Loucy (cell line): ENCODE data around the gene CDH13.

Experiments used
- CTCF ChIP-seq: fragments of 200-600 bp; sonication (generic); conservative IDR thresholded peaks from 2 replicates; pipeline ENCODE4 v1.5.1; 2014; ENCODE audit warnings: mild to moderate bottlenecking, antibody characterized with exemption, low read length
- EZH2phosphoT487 ChIP-seq: fragments of 200-600 bp; IDR thresholded peaks from 2 replicates; pipeline ENCODE4 v1.6.1; 2018; ENCODE audit warnings: antibody characterized with exemption, mild to moderate bottlenecking, moderate library complexity, borderline replicate concordance

GRCh38 chr16:82681592-82681991, 54.8 kb downstream of the CDH13 start:
- TF ChIP-seq CTCF, result no peak
- no peak for TF ChIP-seq EZH2phosphoT487
